ENCODE results near the gene DEK.
"Not testable (repeated sequence)": the region's sequence is repeated elsewhere in the genome, so short reads cannot be mapped to it uniquely, and the experiment has no call there.

The DEK gene

DNA sequence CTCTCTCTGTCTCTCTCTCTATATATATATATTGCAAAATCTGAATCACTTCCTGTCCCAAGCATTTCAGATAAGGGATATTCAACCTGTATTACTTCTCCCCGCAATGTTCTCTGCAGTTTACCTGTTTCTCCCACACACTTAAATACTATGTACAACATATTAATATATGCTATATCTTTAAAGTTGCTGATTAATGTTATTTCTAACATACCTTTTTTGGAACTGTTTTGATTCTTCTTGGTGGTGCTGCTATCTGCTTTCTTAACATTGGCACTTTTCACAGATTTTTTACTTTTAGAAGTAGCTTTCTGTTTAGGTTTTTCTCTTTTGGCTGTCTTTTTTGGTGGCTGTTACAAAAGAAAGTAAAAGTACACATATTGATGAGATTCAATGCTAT, 27.2 kb downstream of the DEK start:
- no peak for DNase-seq

- DNase-seq = no peak
These were observed 28.8 kb downstream of the DEK start for GRCh38 chr6:18235524-18235923.

DNA sequence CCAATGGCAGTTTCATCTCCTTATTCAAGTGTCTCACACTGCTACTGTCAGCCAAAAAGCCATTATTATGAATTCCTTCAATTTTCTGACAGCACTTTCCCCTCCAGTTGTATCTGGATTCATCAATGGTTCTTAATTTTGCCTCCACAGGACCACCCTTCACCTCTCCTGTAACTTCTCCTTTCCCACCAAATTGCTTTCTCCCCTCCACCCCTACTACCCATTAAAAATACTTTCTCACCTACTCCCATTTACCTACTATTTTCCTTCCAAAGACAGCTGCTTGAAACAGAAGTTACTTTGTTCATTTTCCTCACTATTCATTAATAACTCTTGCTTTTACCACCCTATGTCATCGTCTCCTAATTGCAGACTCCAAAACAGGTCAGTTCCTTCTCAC, 29.8 kb downstream of the DEK start:
- DNase-seq = no peak

DNA sequence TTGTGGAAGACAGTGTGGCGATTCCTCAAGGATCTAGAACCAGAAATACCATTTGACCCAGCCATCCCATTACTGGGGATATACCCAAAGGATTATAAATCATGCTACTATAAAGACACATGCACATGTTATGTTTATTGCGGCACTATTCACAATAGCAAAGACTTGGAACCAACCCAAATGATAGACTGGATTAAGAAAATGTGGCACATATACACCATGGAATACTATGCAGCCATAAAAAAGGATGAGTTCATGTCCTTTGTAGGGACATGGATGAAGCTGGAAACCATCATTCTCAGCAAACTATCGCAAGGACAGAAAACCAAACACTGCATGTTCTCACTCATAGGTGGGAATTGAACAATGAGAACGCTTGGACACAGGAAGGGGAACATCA, 30.6 kb downstream of the DEK start:
- not testable (repeated sequence) for DNase-seq

DNA sequence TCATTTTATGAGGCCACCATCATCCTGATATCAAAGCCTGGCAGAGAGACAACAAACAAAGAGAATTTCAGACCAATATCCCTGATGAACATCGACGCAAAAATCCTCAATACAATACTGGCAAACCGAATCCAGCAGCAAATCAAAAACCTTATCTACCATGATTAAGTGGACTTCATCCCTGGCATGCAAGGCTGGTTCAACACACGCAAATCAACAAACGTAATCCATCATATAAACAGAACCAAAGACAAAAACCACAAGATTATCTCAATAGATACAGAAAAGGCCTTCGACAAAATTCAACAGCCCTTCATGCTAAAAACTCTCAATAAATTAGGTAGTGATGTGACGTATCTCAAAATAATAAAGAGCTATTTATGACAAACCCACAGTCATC, 32.5 kb downstream of the DEK start:
- not testable (repeated sequence) for DNase-seq

- not testable (repeated sequence) for DNase-seq
These were observed 35.7 kb downstream of the DEK start for GRCh38 chr6:18228590-18228989.

GRCh38 chr6:18227166-18227565, 37.2 kb downstream of the DEK start:
- not testable (repeated sequence) for DNase-seq

- not testable (repeated sequence) for DNase-seq
These were observed 37.8 kb downstream of the DEK start for GRCh38 chr6:18226451-18227105.

GRCh38 chr6:18221288-18221615, 43.1 kb downstream of the DEK start:
- DNase-seq = no peak

DNA sequence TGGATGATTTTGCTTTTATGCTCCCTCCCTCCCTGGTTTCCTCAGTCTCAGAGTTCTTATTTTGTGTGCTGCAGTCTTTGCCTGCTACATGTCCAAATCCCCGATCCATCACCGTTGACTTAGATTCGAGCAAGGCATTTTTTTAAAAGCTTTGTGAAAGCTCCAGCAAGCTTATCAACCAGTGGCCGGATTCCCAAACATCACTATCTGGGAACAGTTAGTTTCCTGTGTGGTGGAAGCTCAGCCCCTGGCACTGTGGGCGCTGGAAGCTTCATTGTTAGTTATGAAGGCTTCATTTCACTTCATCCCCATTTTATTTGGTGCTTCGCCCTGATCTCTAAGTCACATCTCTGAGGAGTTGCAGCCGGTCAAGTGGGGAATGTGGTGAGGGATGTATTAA, 44.7 kb downstream of the DEK start:
- no peak for DNase-seq

DNA sequence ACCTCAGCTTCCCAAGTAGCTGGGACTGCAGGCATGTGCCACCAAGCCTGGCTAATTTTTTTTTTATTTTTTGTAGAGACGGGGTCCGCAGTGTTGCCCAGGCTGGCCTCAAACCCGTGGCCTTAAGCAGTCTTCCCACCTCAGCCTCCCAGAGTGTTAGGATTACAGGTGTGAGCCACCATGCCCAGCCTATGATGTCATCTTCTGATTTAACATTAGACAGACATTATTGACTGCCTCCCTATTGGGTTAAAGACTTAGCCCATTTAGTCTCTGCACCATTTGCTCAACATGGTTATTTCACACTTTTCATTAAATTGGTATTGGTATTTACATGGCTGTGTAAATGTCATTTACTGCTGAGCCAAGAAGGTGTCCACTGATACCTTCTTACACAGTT, 46.1 kb downstream of the DEK start:
- no peak for DNase-seq

- no peak for DNase-seq
These were observed 47.9 kb downstream of the DEK start for GRCh38 chr6:18216411-18216810.

DNA sequence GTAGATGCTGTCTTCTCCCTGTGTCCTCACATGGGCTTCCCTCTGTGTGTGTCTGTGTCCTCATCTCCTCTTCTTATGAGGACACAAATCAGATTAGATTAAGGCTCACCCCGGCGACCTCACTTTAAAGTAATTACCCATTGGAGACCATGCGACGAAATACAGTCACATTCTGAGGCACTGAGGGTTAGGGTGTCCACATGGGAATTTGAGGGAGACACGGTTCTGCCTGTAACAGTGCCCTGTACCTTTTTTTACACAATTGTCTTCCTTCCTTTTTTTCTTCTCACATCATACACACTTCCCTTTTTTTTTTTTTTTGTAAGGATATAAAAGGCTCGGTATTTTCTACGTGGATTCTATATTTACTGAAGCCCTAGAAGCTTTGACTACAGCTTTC, 48.9 kb downstream of the DEK start:
- no peak for DNase-seq

DNA sequence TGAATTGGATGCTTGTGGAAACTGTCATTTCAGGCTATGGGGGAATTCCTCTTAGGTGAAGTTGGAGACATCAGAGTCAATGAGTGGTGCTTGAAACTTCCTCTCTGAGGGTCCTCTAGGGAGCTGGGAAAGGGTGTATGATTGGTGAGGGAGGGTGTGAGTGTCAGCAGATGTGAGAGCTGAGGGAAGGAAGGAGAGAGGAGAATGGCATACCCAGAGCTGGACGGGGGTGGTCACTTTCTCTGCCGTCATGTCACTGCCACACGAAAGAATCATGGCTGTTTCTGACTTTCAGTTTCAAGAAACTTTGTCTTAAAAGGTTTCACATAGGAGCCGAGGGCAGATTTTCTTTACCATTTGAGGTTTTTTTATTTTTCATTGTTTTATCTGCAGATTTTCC, 50.3 kb downstream of the DEK start:
- no peak for DNase-seq

DNA sequence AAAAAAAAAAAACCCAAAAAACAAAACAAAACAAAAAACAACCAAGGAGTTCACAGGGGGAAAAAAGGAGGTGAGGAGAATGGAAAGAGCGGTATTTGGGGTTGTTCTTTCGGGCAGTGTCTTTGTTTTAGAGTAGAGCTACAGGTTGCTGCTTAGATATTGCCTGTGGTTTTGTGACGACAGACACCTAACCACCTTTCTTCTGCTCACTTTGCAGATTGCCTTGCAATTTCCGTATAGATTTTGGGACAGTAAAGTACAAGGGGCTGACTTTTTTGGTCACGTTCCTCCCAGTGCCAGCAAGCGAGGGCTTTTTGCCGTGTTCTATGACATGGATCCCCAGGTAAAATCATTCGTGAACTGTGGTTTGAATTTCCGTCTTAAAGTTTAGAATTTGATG, 50.9 kb downstream of the DEK start:
- DNase-seq = no peak

- no peak for DNase-seq
These were observed 52.1 kb downstream of the DEK start for GRCh38 chr6:18212231-18212630.

GRCh38 chr6:18211338-18211737, 53.0 kb downstream of the DEK start:
- peak; percentile 21 for DNase-seq

GRCh38 chr6:18210707-18211106, 53.6 kb downstream of the DEK start:
- no peak for DNase-seq

DNA sequence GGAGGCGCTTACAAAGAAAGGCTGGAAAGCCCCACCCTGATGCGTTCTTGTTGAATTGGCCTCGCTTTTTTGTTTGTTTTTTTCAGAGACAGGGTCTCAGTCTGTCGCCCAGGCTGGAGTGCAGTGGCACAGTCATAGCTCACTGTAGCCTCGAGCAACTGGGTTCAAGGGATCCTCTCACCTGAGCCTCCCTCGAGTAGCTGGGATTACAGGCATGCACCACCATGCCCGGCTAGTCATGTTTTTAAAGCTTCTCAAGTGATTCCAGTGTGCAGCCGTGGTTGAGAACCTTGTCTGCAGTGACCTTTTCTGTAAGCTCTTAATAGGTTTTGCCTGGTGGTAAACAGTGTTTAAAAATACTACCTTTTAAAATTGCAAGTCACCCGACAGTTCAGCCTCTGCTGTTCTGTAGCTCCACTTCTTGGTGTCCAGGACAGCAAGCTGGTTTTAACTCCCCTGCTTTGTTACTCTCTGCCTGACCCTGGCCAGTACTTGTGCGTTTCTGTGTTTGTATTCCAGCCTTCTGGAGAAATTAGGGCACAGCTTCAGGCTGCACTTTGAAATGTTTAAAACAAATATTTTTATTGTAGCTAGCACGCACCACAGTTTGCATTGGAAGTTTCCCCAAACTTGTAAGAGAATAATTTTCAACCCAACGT, 54.7 kb downstream of the DEK start:
- DNase-seq = no peak

DNA sequence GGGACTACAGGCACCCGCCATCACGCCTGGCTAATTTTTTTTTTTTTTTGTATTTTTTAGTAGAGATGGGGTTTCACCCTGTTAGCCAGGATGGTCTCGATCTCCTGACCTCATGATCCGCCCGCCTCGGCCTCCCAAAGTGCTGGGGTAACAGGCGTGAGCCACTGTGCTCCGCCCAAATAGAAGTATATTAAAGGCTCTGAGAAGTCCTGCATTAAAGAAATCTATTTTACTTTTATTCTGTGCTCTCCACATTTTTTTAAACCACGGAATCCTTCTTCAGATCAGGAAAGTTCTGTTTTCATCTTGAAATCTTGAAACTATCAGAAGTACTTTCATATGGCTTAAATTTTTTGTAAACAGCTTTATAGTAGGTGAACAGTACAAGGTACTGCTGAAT, 55.6 kb downstream of the DEK start:
- not testable (repeated sequence) for DNase-seq

GRCh38 chr6:18207949-18208348, 56.4 kb downstream of the DEK start:
- no peak for DNase-seq

- no peak for DNase-seq
These were observed 56.9 kb downstream of the DEK start for GRCh38 chr6:18207438-18207837.

GRCh38 chr6:18206591-18206990, 57.7 kb downstream of the DEK start:
- no peak for DNase-seq

DNA sequence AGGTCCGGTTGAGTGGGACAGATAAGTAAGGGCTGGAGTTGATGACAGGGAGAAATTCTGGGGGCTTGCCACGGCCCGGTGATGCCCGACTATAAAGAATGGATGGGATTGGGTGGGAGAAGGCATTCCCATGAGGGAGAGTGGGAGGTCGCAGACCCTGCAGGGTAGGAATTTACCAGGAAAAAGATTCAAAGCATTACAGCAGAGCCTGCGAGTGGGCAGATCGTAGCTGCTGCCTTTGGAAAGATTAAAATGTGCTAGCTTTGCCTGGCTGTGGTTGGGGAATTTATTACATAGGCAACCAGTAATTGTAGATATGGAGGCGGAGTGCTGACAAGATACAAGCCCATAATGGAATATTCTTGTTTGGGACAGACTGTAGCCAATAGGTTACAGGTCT, 59.6 kb downstream of the DEK start:
- DNase-seq = no peak

DNA sequence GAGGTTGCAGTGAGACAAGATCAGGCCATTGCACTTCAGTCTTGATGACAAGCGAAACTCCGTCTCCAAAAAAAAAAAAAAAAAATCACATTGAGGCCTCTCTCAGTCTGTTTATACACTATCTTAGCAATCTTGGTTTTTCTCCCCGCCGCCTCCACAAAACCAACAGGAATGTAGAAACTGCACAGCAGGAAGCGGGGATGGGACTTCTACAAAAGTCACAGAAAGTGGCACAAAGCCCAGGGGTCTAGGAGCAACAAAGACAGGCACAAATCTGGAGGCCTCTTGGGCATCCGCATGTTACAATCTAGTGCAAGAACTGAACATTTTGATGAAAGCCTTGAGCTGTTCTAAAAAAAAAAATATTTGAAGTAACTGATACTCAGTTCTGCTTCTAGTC, 60.5 kb downstream of the DEK start:
- no peak for DNase-seq

Measured in stimulated activated naive CD4-positive, alpha-beta T cell treated with Interleukin-2 at 50 U/mL for 16 hours (primary cell).